Spleen (tissue), 7 donors: ENCODE data around the gene TENT5A.
A peak's percentile ranks its signal among the peaks of the same experiment; 100 is the strongest.

Experiments
- CTCF ChIP-seq, 11 experiments: fragments of 200-600 bp in 7 of 11; fragments of 450-650 bp in 4 of 11; sonication (generic) in 4 of 11; IDR thresholded peaks in 8 of 11; conservative IDR thresholded peaks in 3 of 11; 1 replicate in 7 of 11; 2 replicates in 4 of 11; pipeline versions ENCODE4 v1.4.0 to v1.8.0; 2016 to 2021; ENCODE audit warnings: antibody characterized with exemption in 11 of 11, inconsistent platforms in 4 of 11, mild to moderate bottlenecking in 1 of 11
- POLR2A ChIP-seq, 3 donors: fragments of 450-650 bp; IDR thresholded peaks; one replicate each; pipeline ENCODE4 v1.5.1; 2017; ENCODE audit warnings: antibody characterized with exemption in 3 of 3, mild to moderate bottlenecking in 1 of 3
- donor health status: DM: no; HTN: no; CAD: no; lungs with moderate emphysema.
- donor health status: DM: no; HTN: no; CAD: no.
- donor health status: DM: no; HTN: no; CAD: no.

GRCh38 chr6:81752084-81752920, at the start of gene TENT5A:
- TF ChIP-seq CTCF (IDR thresholded peaks at IDR 0.05 in 8 of 11, conservative IDR thresholded peaks at IDR 0.05 in 3 of 11) (peak in 2 of 11 experiments; percentile 8 to 31), POLR2A (IDR thresholded peaks at IDR 0.05) (peak in 2 of 3 donors; percentile 46 to 77)
